HEK293 (cell line): ENCODE results near the gene RGS9BP.

Experiments used
- GLIS1 ChIP-seq: fragments of 450-650 bp; formaldehyde crosslinking; IDR thresholded peaks from 2 replicates; pipeline ENCODE4 v1.5.1; 2016; ENCODE audit warnings: missing biosample characterization, missing genetic modification characterization
- GLIS2 ChIP-seq: fragments of 450-650 bp; formaldehyde crosslinking; IDR thresholded peaks from 2 replicates; pipeline ENCODE4 v1.5.1; 2016; ENCODE audit warnings: missing biosample characterization, missing genetic modification characterization
- HOXC10 ChIP-seq: sonication (generic); formaldehyde crosslinking; IDR thresholded peaks from 2 replicates; pipeline ENCODE4 v1.8.1; 2023; ENCODE audit warnings: mild to moderate bottlenecking, missing genetic modification reagents
- KLF9 ChIP-seq: fragments of 450-650 bp; formaldehyde crosslinking; IDR thresholded peaks from 2 replicates; pipeline ENCODE4 v1.5.1; 2016; ENCODE audit warnings: missing biosample characterization, missing genetic modification characterization, low read depth
- MYNN ChIP-seq: fragments of 450-650 bp; formaldehyde crosslinking; IDR thresholded peaks from 2 replicates; pipeline ENCODE4 v1.5.1; 2016; ENCODE audit warnings: missing biosample characterization, missing genetic modification characterization, borderline replicate concordance
- OVOL3 ChIP-seq: fragments of 450-650 bp; formaldehyde crosslinking; IDR thresholded peaks from 2 replicates; pipeline ENCODE4 v1.5.1; 2016; ENCODE audit warnings: missing biosample characterization, missing genetic modification characterization
- SCRT1 ChIP-seq: fragments of 450-650 bp; formaldehyde crosslinking; IDR thresholded peaks from 2 replicates; pipeline ENCODE4 v1.5.1; 2016; ENCODE audit warnings: missing biosample characterization, missing genetic modification characterization, borderline replicate concordance
- SETDB1 ChIP-seq: IDR thresholded peaks from one replicate; pipeline ENCODE4 v1.6.1; 2017; ENCODE audit warnings: mild to moderate bottlenecking, low read length, moderate library complexity, mixed read lengths; ENCODE audit not compliant: insufficient read length
- SP2 ChIP-seq: fragments of 450-650 bp; formaldehyde crosslinking; IDR thresholded peaks from 2 replicates; pipeline ENCODE4 v1.5.1; 2016; ENCODE audit warnings: missing biosample characterization, missing genetic modification characterization
- ZNF114 ChIP-seq: fragments of 450-650 bp; formaldehyde crosslinking; IDR thresholded peaks from 2 replicates; pipeline ENCODE4 v1.5.0; 2017; ENCODE audit warnings: missing biosample characterization, missing genetic modification characterization
- ZNF175 ChIP-seq: fragments of 450-650 bp; formaldehyde crosslinking; IDR thresholded peaks from 2 replicates; pipeline ENCODE4 v1.5.1; 2016; ENCODE audit warnings: missing biosample characterization, missing genetic modification characterization
- ZNF274 ChIP-seq, 2 experiments: fragments of 200-500 bp in 1 of 2; fragments of 450-650 bp in 1 of 2; sonication (Bioruptor generic) in 1 of 2; formaldehyde crosslinking in 1 of 2; IDR thresholded peaks; 2 replicates each; pipeline versions ENCODE4 v1.5.1 to v1.6.1; 2014 to 2016; ENCODE audit warnings: borderline replicate concordance in 1 of 2, inconsistent platforms in 1 of 2, low read length in 1 of 2, missing biosample characterization in 1 of 2, missing genetic modification characterization in 1 of 2
- ZNF341 ChIP-seq: fragments of 450-650 bp; formaldehyde crosslinking; IDR thresholded peaks from 2 replicates; pipeline ENCODE4; 2016; ENCODE audit warnings: low read depth, missing biosample characterization, missing genetic modification characterization
- ZNF404 ChIP-seq: fragments of 450-650 bp; formaldehyde crosslinking; IDR thresholded peaks from 2 replicates; pipeline ENCODE4 v1.5.1; 2017; ENCODE audit warnings: missing biosample characterization, missing genetic modification characterization
- ZNF426 ChIP-seq: fragments of 450-650 bp; formaldehyde crosslinking; IDR thresholded peaks from 2 replicates; pipeline ENCODE4 v1.5.1; 2017; ENCODE audit warnings: missing biosample characterization, missing genetic modification characterization, mild to moderate bottlenecking, inconsistent platforms, moderate library complexity
- ZNF621 ChIP-seq: fragments of 450-650 bp; formaldehyde crosslinking; IDR thresholded peaks from 2 replicates; pipeline ENCODE4 v1.5.1; 2017; ENCODE audit warnings: missing biosample characterization, missing genetic modification characterization
- ZNF670 ChIP-seq: fragments of 450-650 bp; formaldehyde crosslinking; IDR thresholded peaks from 2 replicates; pipeline ENCODE4 v1.5.1; 2016; ENCODE audit warnings: missing biosample characterization, missing genetic modification characterization, low read depth
- ZXDB ChIP-seq: fragments of 450-650 bp; formaldehyde crosslinking; IDR thresholded peaks from 2 replicates; pipeline ENCODE4 v1.5.1; 2016; ENCODE audit warnings: missing biosample characterization, missing genetic modification characterization
- TF ChIP-seq, protein P1 (sequence below): fragments of 450-650 bp; formaldehyde crosslinking; IDR thresholded peaks from 2 replicates; pipeline ENCODE4 v1.5.1; 2016; ENCODE audit warnings: missing biosample characterization, missing genetic modification characterization
- TF ChIP-seq, protein P2 (sequence below): fragments of 450-650 bp; formaldehyde crosslinking; IDR thresholded peaks from 2 replicates; pipeline ENCODE4 v1.5.1; 2016; ENCODE audit warnings: missing biosample characterization, missing genetic modification characterization
- TF ChIP-seq, protein P3 (sequence below): fragments of 450-650 bp; formaldehyde crosslinking; conservative IDR thresholded peaks from 2 replicates; pipeline ENCODE4 v1.5.1; 2016; ENCODE audit warnings: low read depth, missing biosample characterization, missing genetic modification characterization
- TF ChIP-seq, protein P4 (sequence below): fragments of 450-650 bp; formaldehyde crosslinking; IDR thresholded peaks from 2 replicates; pipeline ENCODE4 v1.5.1; 2016; ENCODE audit warnings: missing biosample characterization, missing genetic modification characterization
- TF ChIP-seq, protein P5 (sequence below): fragments of 450-650 bp; formaldehyde crosslinking; IDR thresholded peaks from 2 replicates; pipeline ENCODE4 v1.5.1; 2016; ENCODE audit warnings: missing biosample characterization, missing genetic modification characterization
- TF ChIP-seq, protein P6 (sequence below): fragments of 450-650 bp; formaldehyde crosslinking; IDR thresholded peaks from 2 replicates; pipeline ENCODE4 v1.5.0; 2017; ENCODE audit warnings: missing biosample characterization, missing genetic modification characterization, borderline replicate concordance
- TF ChIP-seq, protein P7 (sequence below): fragments of 450-650 bp; formaldehyde crosslinking; IDR thresholded peaks from 2 replicates; pipeline ENCODE4 v1.5.1; 2017; ENCODE audit warnings: missing biosample characterization, missing genetic modification characterization

Gene RGS9BP

DNA sequence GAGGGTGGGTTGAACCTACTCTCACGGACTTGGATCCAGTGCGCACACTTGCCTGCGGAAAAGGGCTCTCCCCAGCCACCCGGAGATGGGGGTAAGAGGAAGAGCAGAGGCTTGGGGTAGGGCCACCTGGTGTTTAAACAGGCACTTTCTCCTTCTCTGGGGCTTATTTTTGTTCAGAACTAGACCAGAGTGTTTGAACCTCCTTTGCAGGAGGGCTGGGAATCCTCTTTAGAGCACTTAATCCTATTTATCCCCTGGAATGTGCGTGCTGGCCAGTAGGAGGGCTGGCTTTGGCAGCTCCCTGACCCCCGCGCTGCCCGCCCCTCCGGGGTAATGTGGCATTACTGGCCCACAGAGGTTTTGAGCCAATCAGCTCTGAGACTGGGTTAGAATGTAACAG lies 2.0 kb downstream of the RGS9BP start (continued):
- TF ChIP-seq, protein P1, sequence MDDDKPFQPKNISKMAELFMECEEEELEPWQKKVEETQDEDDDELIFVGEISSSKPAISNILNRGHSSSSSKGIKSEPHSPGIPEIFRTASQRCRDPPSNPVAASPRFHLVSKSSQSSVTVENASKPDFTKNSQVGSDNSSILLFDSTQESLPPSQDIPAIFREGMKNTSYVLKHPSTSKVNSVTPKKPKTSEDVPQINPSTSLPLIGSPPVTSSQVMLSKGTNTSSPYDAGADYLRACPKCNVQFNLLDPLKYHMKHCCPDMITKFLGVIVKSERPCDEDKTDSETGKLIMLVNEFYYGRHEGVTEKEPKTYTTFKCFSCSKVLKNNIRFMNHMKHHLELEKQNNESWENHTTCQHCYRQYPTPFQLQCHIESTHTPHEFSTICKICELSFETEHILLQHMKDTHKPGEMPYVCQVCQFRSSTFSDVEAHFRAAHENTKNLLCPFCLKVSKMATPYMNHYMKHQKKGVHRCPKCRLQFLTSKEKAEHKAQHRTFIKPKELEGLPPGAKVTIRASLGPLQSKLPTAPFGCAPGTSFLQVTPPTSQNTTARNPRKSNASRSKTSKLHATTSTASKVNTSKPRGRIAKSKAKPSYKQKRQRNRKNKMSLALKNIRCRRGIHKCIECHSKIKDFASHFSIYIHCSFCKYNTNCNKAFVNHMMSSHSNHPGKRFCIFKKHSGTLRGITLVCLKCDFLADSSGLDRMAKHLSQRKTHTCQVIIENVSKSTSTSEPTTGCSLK (tag by site-specific recombination): no peak
- TF ChIP-seq, protein P2, sequence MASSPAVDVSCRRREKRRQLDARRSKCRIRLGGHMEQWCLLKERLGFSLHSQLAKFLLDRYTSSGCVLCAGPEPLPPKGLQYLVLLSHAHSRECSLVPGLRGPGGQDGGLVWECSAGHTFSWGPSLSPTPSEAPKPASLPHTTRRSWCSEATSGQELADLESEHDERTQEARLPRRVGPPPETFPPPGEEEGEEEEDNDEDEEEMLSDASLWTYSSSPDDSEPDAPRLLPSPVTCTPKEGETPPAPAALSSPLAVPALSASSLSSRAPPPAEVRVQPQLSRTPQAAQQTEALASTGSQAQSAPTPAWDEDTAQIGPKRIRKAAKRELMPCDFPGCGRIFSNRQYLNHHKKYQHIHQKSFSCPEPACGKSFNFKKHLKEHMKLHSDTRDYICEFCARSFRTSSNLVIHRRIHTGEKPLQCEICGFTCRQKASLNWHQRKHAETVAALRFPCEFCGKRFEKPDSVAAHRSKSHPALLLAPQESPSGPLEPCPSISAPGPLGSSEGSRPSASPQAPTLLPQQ (tag by site-specific recombination): no peak
- TF ChIP-seq, protein P3, sequence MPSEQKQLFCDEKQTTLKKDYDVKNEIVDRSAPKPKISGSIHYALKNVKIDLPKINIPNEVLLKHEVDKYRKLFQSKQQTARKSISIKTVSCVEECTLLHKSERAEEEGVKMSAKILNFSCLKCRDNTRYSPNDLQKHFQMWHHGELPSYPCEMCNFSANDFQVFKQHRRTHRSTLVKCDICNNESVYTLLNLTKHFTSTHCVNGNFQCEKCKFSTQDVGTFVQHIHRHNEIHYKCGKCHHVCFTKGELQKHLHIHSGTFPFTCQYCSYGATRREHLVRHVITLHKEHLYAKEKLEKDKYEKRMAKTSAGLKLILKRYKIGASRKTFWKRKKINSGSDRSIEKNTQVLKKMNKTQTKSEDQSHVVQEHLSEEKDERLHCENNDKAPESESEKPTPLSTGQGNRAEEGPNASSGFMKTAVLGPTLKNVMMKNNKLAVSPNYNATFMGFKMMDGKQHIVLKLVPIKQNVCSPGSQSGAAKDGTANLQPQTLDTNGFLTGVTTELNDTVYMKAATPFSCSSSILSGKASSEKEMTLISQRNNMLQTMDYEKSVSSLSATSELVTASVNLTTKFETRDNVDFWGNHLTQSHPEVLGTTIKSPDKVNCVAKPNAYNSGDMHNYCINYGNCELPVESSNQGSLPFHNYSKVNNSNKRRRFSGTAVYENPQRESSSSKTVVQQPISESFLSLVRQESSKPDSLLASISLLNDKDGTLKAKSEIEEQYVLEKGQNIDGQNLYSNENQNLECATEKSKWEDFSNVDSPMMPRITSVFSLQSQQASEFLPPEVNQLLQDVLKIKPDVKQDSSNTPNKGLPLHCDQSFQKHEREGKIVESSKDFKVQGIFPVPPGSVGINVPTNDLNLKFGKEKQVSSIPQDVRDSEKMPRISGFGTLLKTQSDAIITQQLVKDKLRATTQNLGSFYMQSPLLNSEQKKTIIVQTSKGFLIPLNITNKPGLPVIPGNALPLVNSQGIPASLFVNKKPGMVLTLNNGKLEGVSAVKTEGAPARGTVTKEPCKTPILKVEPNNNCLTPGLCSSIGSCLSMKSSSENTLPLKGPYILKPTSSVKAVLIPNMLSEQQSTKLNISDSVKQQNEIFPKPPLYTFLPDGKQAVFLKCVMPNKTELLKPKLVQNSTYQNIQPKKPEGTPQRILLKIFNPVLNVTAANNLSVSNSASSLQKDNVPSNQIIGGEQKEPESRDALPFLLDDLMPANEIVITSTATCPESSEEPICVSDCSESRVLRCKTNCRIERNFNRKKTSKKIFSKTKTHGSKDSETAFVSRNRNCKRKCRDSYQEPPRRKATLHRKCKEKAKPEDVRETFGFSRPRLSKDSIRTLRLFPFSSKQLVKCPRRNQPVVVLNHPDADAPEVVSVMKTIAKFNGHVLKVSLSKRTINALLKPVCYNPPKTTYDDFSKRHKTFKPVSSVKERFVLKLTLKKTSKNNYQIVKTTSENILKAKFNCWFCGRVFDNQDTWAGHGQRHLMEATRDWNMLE (tag by site-specific recombination): no peak
- TF ChIP-seq ZNF341 (tag by site-specific recombination) (peak; percentile 57), SETDB1 (no peak), OVOL3 (tag by site-specific recombination) (no peak), ZXDB (tag by site-specific recombination) (no peak), SP2 (tag by site-specific recombination) (peak; percentile 57), HOXC10 (CRISPR knock-in tag) (no peak), ZNF426 (no peak), MYNN (no peak), SCRT1 (tag by site-specific recombination) (no peak), ZNF404 (tag by site-specific recombination) (no peak), ZNF114 (tag by site-specific recombination) (no peak), GLIS1 (tag by site-specific recombination) (peak; percentile 78), ZNF621 (tag by site-specific recombination) (no peak), ZNF274 (IDR thresholded peaks at IDR 0.05; ENCODE audit: low read length) (no peak), ZNF274 (tag by site-specific recombination; IDR thresholded peaks at IDR 0.05; ENCODE audit: borderline replicate concordance) (no peak), GLIS2 (tag by site-specific recombination) (peak; percentile 56), ZNF670 (tag by site-specific recombination) (no peak), ZNF175 (tag by site-specific recombination) (no peak), KLF9 (tag by site-specific recombination) (no peak)
- TF ChIP-seq, protein P4, sequence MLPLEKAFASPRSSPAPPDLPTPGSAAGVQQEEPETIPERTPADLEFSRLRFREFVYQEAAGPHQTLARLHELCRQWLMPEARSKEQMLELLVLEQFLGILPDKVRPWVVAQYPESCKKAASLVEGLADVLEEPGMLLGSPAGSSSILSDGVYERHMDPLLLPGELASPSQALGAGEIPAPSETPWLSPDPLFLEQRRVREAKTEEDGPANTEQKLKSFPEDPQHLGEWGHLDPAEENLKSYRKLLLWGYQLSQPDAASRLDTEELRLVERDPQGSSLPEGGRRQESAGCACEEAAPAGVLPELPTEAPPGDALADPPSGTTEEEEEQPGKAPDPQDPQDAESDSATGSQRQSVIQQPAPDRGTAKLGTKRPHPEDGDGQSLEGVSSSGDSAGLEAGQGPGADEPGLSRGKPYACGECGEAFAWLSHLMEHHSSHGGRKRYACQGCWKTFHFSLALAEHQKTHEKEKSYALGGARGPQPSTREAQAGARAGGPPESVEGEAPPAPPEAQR (tag by site-specific recombination): no peak
- TF ChIP-seq, protein P5, sequence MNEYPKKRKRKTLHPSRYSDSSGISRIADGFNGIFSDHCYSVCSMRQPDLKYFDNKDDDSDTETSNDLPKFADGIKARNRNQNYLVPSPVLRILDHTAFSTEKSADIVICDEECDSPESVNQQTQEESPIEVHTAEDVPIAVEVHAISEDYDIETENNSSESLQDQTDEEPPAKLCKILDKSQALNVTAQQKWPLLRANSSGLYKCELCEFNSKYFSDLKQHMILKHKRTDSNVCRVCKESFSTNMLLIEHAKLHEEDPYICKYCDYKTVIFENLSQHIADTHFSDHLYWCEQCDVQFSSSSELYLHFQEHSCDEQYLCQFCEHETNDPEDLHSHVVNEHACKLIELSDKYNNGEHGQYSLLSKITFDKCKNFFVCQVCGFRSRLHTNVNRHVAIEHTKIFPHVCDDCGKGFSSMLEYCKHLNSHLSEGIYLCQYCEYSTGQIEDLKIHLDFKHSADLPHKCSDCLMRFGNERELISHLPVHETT: no peak
- TF ChIP-seq, protein P6, sequence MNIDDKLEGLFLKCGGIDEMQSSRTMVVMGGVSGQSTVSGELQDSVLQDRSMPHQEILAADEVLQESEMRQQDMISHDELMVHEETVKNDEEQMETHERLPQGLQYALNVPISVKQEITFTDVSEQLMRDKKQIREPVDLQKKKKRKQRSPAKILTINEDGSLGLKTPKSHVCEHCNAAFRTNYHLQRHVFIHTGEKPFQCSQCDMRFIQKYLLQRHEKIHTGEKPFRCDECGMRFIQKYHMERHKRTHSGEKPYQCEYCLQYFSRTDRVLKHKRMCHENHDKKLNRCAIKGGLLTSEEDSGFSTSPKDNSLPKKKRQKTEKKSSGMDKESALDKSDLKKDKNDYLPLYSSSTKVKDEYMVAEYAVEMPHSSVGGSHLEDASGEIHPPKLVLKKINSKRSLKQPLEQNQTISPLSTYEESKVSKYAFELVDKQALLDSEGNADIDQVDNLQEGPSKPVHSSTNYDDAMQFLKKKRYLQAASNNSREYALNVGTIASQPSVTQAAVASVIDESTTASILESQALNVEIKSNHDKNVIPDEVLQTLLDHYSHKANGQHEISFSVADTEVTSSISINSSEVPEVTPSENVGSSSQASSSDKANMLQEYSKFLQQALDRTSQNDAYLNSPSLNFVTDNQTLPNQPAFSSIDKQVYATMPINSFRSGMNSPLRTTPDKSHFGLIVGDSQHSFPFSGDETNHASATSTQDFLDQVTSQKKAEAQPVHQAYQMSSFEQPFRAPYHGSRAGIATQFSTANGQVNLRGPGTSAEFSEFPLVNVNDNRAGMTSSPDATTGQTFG (tag by site-specific recombination): no peak
- TF ChIP-seq, protein P7, sequence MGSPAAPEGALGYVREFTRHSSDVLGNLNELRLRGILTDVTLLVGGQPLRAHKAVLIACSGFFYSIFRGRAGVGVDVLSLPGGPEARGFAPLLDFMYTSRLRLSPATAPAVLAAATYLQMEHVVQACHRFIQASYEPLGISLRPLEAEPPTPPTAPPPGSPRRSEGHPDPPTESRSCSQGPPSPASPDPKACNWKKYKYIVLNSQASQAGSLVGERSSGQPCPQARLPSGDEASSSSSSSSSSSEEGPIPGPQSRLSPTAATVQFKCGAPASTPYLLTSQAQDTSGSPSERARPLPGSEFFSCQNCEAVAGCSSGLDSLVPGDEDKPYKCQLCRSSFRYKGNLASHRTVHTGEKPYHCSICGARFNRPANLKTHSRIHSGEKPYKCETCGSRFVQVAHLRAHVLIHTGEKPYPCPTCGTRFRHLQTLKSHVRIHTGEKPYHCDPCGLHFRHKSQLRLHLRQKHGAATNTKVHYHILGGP (tag by site-specific recombination): no peak
- TF ChIP-seq, all 188 proteins: peak for 6
